Measurements from ENCODE around the gene NPHP4.

- no peak for TF ChIP-seq SUZ12 (IDR thresholded peaks at IDR 0.05; ENCODE audit: extremely low read depth, insufficient read depth, insufficient read length)
- TF ChIP-seq YY1 (IDR thresholded peaks at IDR 0.05; ENCODE audit: insufficient read depth, insufficient read length): no peak
- TF ChIP-seq ZNF274 (IDR thresholded peaks at IDR 0.05; ENCODE audit: low read depth, low read length): no peak
These were observed 58.0 kb downstream of the NPHP4 start for GRCh38 chr1:5934058-5934884.
